K562 (cell line): ENCODE data around the gene HAPSTR1. TPM values are rescaled to one million over a fixed set of nuclear protein-coding genes. Genes with fewer than 3 reads are reported as not detected.

Experiments
- ATAC-seq: fragments of 200-7000 bp; cut with Tn5 transposase; 3 replicates; pipeline ENCODE4 v1.9.1; 2020; ENCODE audit warnings: moderate library complexity
- BruUV-seq: library from RNA; stranded (reverse); fragments of 400-500 nt; replicated peaks from 2 replicates; lab custom pipeline; 2021; lab: Mats Ljungman, UMichigan
- CTCF ChIA-PET: fragments of 300-600 bp; formaldehyde crosslinking; extraction: SDS; loops from one replicate; lab custom pipeline; 2021; ENCODE audit warnings: low intra/inter-chr PET ratio; lab: Yijun Ruan, JAX
- POLR2A ChIA-PET: fragments of 300-600, 350-650 bp; sonication (Branson Sonifier 250); formaldehyde crosslinking; extraction: SDS; loops from one replicate; lab custom pipeline; 2021; ENCODE audit warnings: antibody characterized with exemption, inconsistent platforms; lab: Yijun Ruan, JAX
- DNase-seq, 4 experiments: peaks; one replicate each; pipeline versions ENCODE4 v3.0.0 to v3.0.0-alpha.2; 2011 to 2018; ENCODE audit warnings: low spot score in 3 of 4, mixed read lengths in 3 of 4; ENCODE audit errors: extremely low read depth in 1 of 4
- FAIRE-seq: peaks from 2 replicates; lab custom pipeline; 2011; peaks lifted over from hg19 to GRCh38; lab: Jason Lieb, UNC
- H2AFZ ChIP-seq: 2 replicates; pipeline ENCODE4 v1.6.0; 2011; ENCODE audit warnings: low read depth, low read length, control low read depth, inconsistent platforms
- H3K27ac ChIP-seq: fragments of 200-600 bp; 3 replicates; pipeline ENCODE4 v1.8.0; 2011; ENCODE audit warnings: low read depth, mild to moderate bottlenecking, control low read depth, inconsistent platforms, low read length, moderate library complexity, mixed read lengths; ENCODE audit errors: extremely low read depth
- H3K27me3 ChIP-seq, 2 experiments: fragments of 300-600 bp in 1 of 2; 2 replicates in 1 of 2; 3 replicates in 1 of 2; pipeline versions ENCODE4 v1.6.0 to v1.8.0; 2011; ENCODE audit warnings: inconsistent platforms in 2 of 2, low read length in 2 of 2, mild to moderate bottlenecking in 1 of 2, mixed read lengths in 1 of 2, moderate library complexity in 1 of 2; ENCODE audit not compliant: control insufficient read depth in 2 of 2, insufficient read depth in 2 of 2
- H3K36me3 ChIP-seq: fragments of 300-600 bp; 3 replicates; pipeline ENCODE4 v1.8.0; 2011; ENCODE audit warnings: mild to moderate bottlenecking, low read length, inconsistent platforms; ENCODE audit not compliant: control insufficient read depth, insufficient read depth
- H3K4me1 ChIP-seq, 2 experiments: fragments of 200-600 bp in 1 of 2; replicated peaks in 1 of 2; 2 replicates in 1 of 2; 3 replicates in 1 of 2; pipeline versions ENCODE4 v1.5.1 to v1.8.0; 2011; ENCODE audit warnings: inconsistent platforms in 2 of 2, low read length in 2 of 2, mild to moderate bottlenecking in 1 of 2, mixed read lengths in 1 of 2, moderate library complexity in 1 of 2; ENCODE audit not compliant: control insufficient read depth in 2 of 2, insufficient read depth in 2 of 2
- H3K4me2 ChIP-seq: 2 replicates; pipeline ENCODE4 v1.6.1; 2011; ENCODE audit warnings: low read length, control low read depth, inconsistent platforms, mixed read lengths; ENCODE audit not compliant: insufficient read depth
- H3K4me3 ChIP-seq: fragments of 200-600 bp; sonication (generic), shearing (Covaris generic); 2 replicates; pipeline ENCODE4 v1.5.1; 2016; ENCODE audit warnings: control low read depth, inconsistent platforms
- H3K79me2 ChIP-seq: fragments of 200-600 bp; 3 replicates; pipeline ENCODE4 v1.8.0; 2011; ENCODE audit warnings: low read length, inconsistent platforms; ENCODE audit not compliant: control insufficient read depth, insufficient read depth
- H3K9ac ChIP-seq, 2 experiments: 2 replicates each; pipeline versions ENCODE4 v1.6.0 to v1.6.1; 2011; ENCODE audit warnings: low read depth in 2 of 2, low read length in 2 of 2, control low read depth in 1 of 2, inconsistent platforms in 1 of 2, mild to moderate bottlenecking in 1 of 2, mixed read lengths in 1 of 2; ENCODE audit not compliant: insufficient read depth in 1 of 2
- H3K9me1 ChIP-seq: one replicate; pipeline ENCODE4 v1.6.0; 2011; ENCODE audit warnings: inconsistent platforms, mild to moderate bottlenecking, low read length, moderate library complexity; ENCODE audit not compliant: control insufficient read depth, insufficient read depth
- H3K9me3 ChIP-seq: replicated peaks from 2 replicates; pipeline ENCODE4 v1.5.1; 2011; ENCODE audit warnings: low read depth, low read length, inconsistent platforms; ENCODE audit not compliant: control insufficient read depth, insufficient read depth
- H4K20me1 ChIP-seq: replicated peaks from 2 replicates; pipeline ENCODE4 v1.6.1; 2011; ENCODE audit warnings: low read length, inconsistent platforms, mixed read lengths; ENCODE audit not compliant: control insufficient read depth, insufficient read depth
- NCOA6 ChIP-seq: fragments of 450-650 bp; IDR thresholded peaks from 2 replicates; pipeline ENCODE4 v1.6.1; 2017; ENCODE audit warnings: mild to moderate bottlenecking
- ZNF445 ChIP-seq: fragments of 250-450 bp; sonication (Bioruptor Pico); IDR thresholded peaks from 2 replicates; pipeline ENCODE4 v1.4.0; 2020; ENCODE audit warnings: low read depth, mild to moderate bottlenecking, moderate library complexity
- ZNF592 ChIP-seq: fragments of 450-650 bp; IDR thresholded peaks from 2 replicates; pipeline ENCODE4 v1.6.1; 2017; ENCODE audit warnings: antibody characterized with exemption, mild to moderate bottlenecking
- WGBS: fragments of 100-300 bp; shearing (Covaris generic); methylation state at CpG from one replicate; pipeline ENCODE4 v1.1.6; 2016; ENCODE audit warnings: low coverage, mixed read lengths; ENCODE audit not compliant: insufficient coverage; ENCODE audit errors: missing lambda C conversion rate; 5-methylcytosine and 5-hydroxymethylcytosine counted together
- in situ Hi-C: fragments of 300-500 bp; cut with MboI; formaldehyde crosslinking; loops from 4 replicates; pipeline ENCODE4 v1.15.0; 2018; ENCODE audit warnings: inconsistent platforms, mixed read lengths
- intact Hi-C: fragments of 100-400 bp; cut with micrococcal nuclease; formaldehyde crosslinking; loops from 2 replicates; pipeline ENCODE4 v1.14.2; 2022
- polyA plus RNA-seq, 8 experiments: library from polyadenylated mRNA; depleted of rRNA in 4 of 8; stranded (reverse) in 5 of 8; unstranded in 3 of 8; fragments of >200 nt; fragmentation: Nextera tagmentation in 2 of 8; fragmentation: Illumina TruSeq in 1 of 8; extraction: Ambion mirVana in 2 of 8; extraction: Trizol in 1 of 8; gene quantifications; 2 replicates each; pipeline versions ENCODE4 v1.2.1 to v1.2.3, GENCODE V29; 2011 to 2014; ENCODE audit warnings: inconsistent platforms in 1 of 8, missing spikeins in 1 of 8
- total RNA-seq, 7 experiments: library from RNA; depleted of rRNA in 6 of 7; stranded (reverse); fragments of >200 nt in 6 of 7; fragmentation: Illumina TruSeq in 2 of 7; extraction: Trizol in 2 of 7; gene quantifications; 2 replicates each; pipeline versions ENCODE4 v1.2.1 to v1.2.3, GENCODE V29; 2011 to 2021; ENCODE audit warnings: low replicate concordance in 1 of 7

HAPSTR1 gene
- total and polyA plus RNA-seq, 9 of the 15 experiments (the other 6 are each of a cell fraction or from before 2014, with no cell fraction given) = 10.8 to 67.9 (median 36.5) TPM

GRCh38 chr16:9071377-9071776, 20.1 kb upstream of the HAPSTR1 start:
- no peak overlapping the region for H3K4me3 ChIP-seq
- no peaks in the 10 kb centered on the region for H3K27me3 ChIP-seq
- in situ Hi-C loops = no loop called here
- WGBS = 69% methylated on average over 9 of the region's 9 CpGs
- intact Hi-C loops = no loop called here
- ChIA-PET CTCF (no interaction called here), POLR2A (no interaction called here)
- H3K9ac ChIP-seq = no peak overlapping the region
- H3K36me3 ChIP-seq = peaks cover 4% of the 10 kb centered on the region; the same call in 2 of the 3 replicates
- H4K20me1 ChIP-seq = no peaks in the 10 kb centered on the region; the same call in 1 of the 2 replicates
- peaks cover 5% of the 10 kb centered on the region for H3K9me3 ChIP-seq
- no peak for TF ChIP-seq NCOA6
- TF ChIP-seq ZNF592 = peak; percentile 44; the same call in 1 of the 2 replicates
- peak; percentile 65; the same call in 1 of the 2 replicates for TF ChIP-seq ZNF445 (CRISPR knock-in tag)
- H3K27ac ChIP-seq = no peak overlapping the region; the same call in 2 of the 3 replicates
- no peak overlapping the region for H3K4me2 ChIP-seq
- H2AFZ ChIP-seq = no peak overlapping the region
- no peak for DNase-seq
- no TSS peak for BruUV-seq
- peaks cover 15 to 30% of the 10 kb centered on the region in 2 experiments for H3K4me1 ChIP-seq
- no peaks in the 10 kb centered on the region for H3K9me1 ChIP-seq
- no peak for FAIRE-seq
- ATAC-seq = no peak
- peaks cover 23% of the 10 kb centered on the region for H3K79me2 ChIP-seq
